Measurements from ENCODE around the gene GALNT15. TPM values are rescaled to one million over a fixed set of nuclear protein-coding genes. Genes with fewer than 3 reads are reported as not detected.

GALNT15 gene
- polyA plus RNA-seq, 1 donor (not counting 4 experiments of a cell fraction or from before 2014, with no cell fraction given) = not detected

GRCh38 chr3:16137044-16137443 lies 37.4 kb upstream of the GALNT15 start:
- Histone ChIP-seq H3K4me3 (ENCODE audit: control insufficient read depth in 2 of 3, extremely low read depth in 1 of 3, insufficient read depth in 2 of 3, low read depth in 1 of 3, low read length in 3 of 3) (no peak overlapping the region), H3K4me1 (ENCODE audit: control insufficient read depth, extremely low read depth, insufficient read depth, low read length) (peaks cover 14% of the 10 kb centered on the region), H3K9me3 (ENCODE audit: control insufficient read depth, low read depth, low read length) (peaks cover 3% of the 10 kb centered on the region), H3K79me2 (ENCODE audit: control insufficient read depth, insufficient read depth, low read length) (no peaks in the 10 kb centered on the region), H3K36me3 (ENCODE audit: control insufficient read depth in 2 of 2, extremely low read depth in 1 of 2, insufficient read depth in 2 of 2, low read length in 2 of 2) (no peaks in the 10 kb centered on the region), H3K27me3 (ENCODE audit: control insufficient read depth, extremely low read depth, insufficient read depth, low read length) (no peaks in the 10 kb centered on the region), H3K9ac (ENCODE audit: control insufficient read depth, extremely low read depth, insufficient read depth, low read length) (no peak overlapping the region), H4K20me1 (ENCODE audit: control insufficient read depth, extremely low read depth, insufficient read depth, low read length) (no peaks in the 10 kb centered on the region), H2AFZ (ENCODE audit: control insufficient read depth, low read length) (no peak overlapping the region), H3K9me1 (ENCODE audit: control insufficient read depth, extremely low read depth, insufficient read depth, low read length) (no peaks in the 10 kb centered on the region), H3K4me2 (ENCODE audit: control insufficient read depth, extremely low read depth, insufficient read depth, low read depth, low read length) (no peak overlapping the region), H3K27ac (ENCODE audit: control insufficient read depth, insufficient read depth, low read length) (no peak overlapping the region)
- no peak for DNase-seq (ENCODE audit: low read depth, low spot score)
- no peak for FAIRE-seq
- TF ChIP-seq CTCF (optimal IDR thresholded peaks at IDR 0.05 in 1 of 3, IDR thresholded peaks at IDR 0.05 in 1 of 3, conservative IDR thresholded peaks at IDR 0.05 in 1 of 3; ENCODE audit: extremely low read depth in 1 of 3, insufficient read depth in 2 of 3, low read length in 3 of 3) (no peak), EZH2 (IDR thresholded peaks at IDR 0.05; ENCODE audit: low read length) (no peak)
- dilution Hi-C loops (cut with MboI; ENCODE audit: extremely low pct_ligation_motif_present, low sequenced_read_pairs) = no loop called here

- TF ChIP-seq EZH2 (IDR thresholded peaks at IDR 0.05; ENCODE audit: low read length) (no peak), CTCF (optimal IDR thresholded peaks at IDR 0.05 in 1 of 3, IDR thresholded peaks at IDR 0.05 in 1 of 3, conservative IDR thresholded peaks at IDR 0.05 in 1 of 3; ENCODE audit: extremely low read depth in 1 of 3, insufficient read depth in 2 of 3, low read length in 3 of 3) (no peak)
- dilution Hi-C loops (cut with MboI; ENCODE audit: extremely low pct_ligation_motif_present, low sequenced_read_pairs) = no loop called here
Measured at GRCh38 chr3:16137977-16138376, 36.5 kb upstream of the GALNT15 start.

More at GRCh38 chr3:16137977-16138376, 36.5 kb upstream of the GALNT15 start:
- Histone ChIP-seq H2AFZ (ENCODE audit: control insufficient read depth, low read length) (no peak overlapping the region), H3K27ac (ENCODE audit: control insufficient read depth, insufficient read depth, low read length) (no peak overlapping the region), H3K9me3 (ENCODE audit: control insufficient read depth, low read depth, low read length) (peaks cover 3% of the 10 kb centered on the region), H3K9ac (ENCODE audit: control insufficient read depth, extremely low read depth, insufficient read depth, low read length) (no peak overlapping the region), H3K4me1 (ENCODE audit: control insufficient read depth, extremely low read depth, insufficient read depth, low read length) (peaks cover 11% of the 10 kb centered on the region), H4K20me1 (ENCODE audit: control insufficient read depth, extremely low read depth, insufficient read depth, low read length) (no peaks in the 10 kb centered on the region), H3K27me3 (ENCODE audit: control insufficient read depth, extremely low read depth, insufficient read depth, low read length) (no peaks in the 10 kb centered on the region), H3K36me3 (ENCODE audit: control insufficient read depth in 2 of 2, extremely low read depth in 1 of 2, insufficient read depth in 2 of 2, low read length in 2 of 2) (no peaks in the 10 kb centered on the region), H3K4me3 (ENCODE audit: control insufficient read depth in 2 of 3, extremely low read depth in 1 of 3, insufficient read depth in 2 of 3, low read depth in 1 of 3, low read length in 3 of 3) (no peak overlapping the region), H3K4me2 (ENCODE audit: control insufficient read depth, extremely low read depth, insufficient read depth, low read depth, low read length) (no peak overlapping the region), H3K9me1 (ENCODE audit: control insufficient read depth, extremely low read depth, insufficient read depth, low read length) (no peaks in the 10 kb centered on the region), H3K79me2 (ENCODE audit: control insufficient read depth, insufficient read depth, low read length) (no peaks in the 10 kb centered on the region)
- DNase-seq (ENCODE audit: low read depth, low spot score) = no peak
- FAIRE-seq = no peak

All from keratinocyte (primary cell).